Measurements from ENCODE around the gene FNDC3B. TPM values are rescaled to one million over a fixed set of nuclear protein-coding genes. Genes with fewer than 3 reads are reported as not detected.

The FNDC3B gene
- total RNA-seq, 1 experiment from 2014 or later: 34.4 TPM

DNA sequence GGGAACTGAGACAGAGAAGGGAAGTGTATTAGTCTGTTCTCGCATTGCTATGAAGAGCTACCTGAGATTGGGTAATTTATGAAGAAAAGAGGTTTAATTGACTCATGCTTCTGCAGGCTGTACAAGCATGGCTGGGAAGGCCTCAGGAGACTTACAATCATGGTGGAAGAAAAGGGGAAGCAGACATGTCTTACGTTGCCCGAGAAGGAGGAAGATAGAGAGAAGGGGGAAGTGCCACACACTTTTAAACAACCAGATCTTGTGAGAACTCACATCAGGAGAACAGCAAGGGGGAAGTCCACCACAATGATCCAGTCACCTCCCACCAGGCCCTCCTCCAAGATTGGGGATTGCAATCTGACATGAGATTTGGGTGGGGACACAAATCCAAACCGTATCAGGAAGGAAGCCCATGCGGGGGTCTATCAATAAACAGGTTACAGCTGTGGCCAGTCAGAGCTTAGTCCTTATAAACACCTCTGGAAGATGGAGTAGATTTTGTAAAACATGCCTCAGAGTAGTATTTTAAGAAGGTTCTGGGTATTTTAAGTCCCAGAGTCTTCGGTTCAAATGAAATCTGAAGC, 254.9 kb downstream of the FNDC3B start:
- in situ Hi-C loops (cut with HindIII; ENCODE audit: low pct_unique_long_range_greater_than_20kb, low sequenced_read_pairs): no loop called here
- no peak for DNase-seq (ENCODE audit: low read depth, low spot score)

- no peak for DNase-seq (ENCODE audit: low read depth, low spot score)
- in situ Hi-C loops (cut with HindIII; ENCODE audit: low pct_unique_long_range_greater_than_20kb, low sequenced_read_pairs): no loop called here
Observed at GRCh38 chr3:172296248-172296974, 257.0 kb downstream of the FNDC3B start.

- DNase-seq (ENCODE audit: low read depth, low spot score): no peak
- in situ Hi-C loops (cut with HindIII; ENCODE audit: low pct_unique_long_range_greater_than_20kb, low sequenced_read_pairs): no loop called here
Observed at GRCh38 chr3:172296975-172297332, 257.6 kb downstream of the FNDC3B start.

- in situ Hi-C loops (cut with HindIII; ENCODE audit: low pct_unique_long_range_greater_than_20kb, low sequenced_read_pairs): no loop called here
- DNase-seq (ENCODE audit: low read depth, low spot score): no peak
Observed at GRCh38 chr3:172298247-172298646, 258.9 kb downstream of the FNDC3B start.

GRCh38 chr3:172300187-172300586, 260.8 kb downstream of the FNDC3B start:
- DNase-seq (ENCODE audit: low read depth, low spot score): no peak
- in situ Hi-C loops (cut with HindIII; ENCODE audit: low pct_unique_long_range_greater_than_20kb, low sequenced_read_pairs): no loop called here

GRCh38 chr3:172300862-172301261, 261.5 kb downstream of the FNDC3B start:
- no peak for DNase-seq (ENCODE audit: low read depth, low spot score)
- in situ Hi-C loops (cut with HindIII; ENCODE audit: low pct_unique_long_range_greater_than_20kb, low sequenced_read_pairs): no loop called here

DNA sequence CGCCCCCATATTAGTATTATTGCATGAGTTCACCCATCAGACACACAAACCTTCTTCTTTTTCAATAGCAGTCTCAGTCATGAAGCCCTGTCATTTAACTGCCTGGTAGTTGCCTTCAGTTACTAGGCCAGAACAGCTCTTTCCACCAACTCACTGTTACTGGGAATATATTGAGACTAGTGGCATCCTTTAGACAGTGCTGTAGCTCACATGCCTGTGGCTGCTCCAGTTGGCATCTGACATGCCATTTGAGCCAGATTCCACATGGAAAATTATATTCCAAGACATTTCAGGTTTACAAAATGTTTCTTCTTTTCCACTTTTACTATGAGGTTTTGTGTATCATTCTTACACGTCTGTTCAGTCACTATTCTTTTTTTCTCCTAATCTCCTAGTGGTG, 262.8 kb downstream of the FNDC3B start:
- in situ Hi-C loops (cut with HindIII; ENCODE audit: low pct_unique_long_range_greater_than_20kb, low sequenced_read_pairs): no loop called here
- no peak for DNase-seq (ENCODE audit: low read depth, low spot score)

DNA sequence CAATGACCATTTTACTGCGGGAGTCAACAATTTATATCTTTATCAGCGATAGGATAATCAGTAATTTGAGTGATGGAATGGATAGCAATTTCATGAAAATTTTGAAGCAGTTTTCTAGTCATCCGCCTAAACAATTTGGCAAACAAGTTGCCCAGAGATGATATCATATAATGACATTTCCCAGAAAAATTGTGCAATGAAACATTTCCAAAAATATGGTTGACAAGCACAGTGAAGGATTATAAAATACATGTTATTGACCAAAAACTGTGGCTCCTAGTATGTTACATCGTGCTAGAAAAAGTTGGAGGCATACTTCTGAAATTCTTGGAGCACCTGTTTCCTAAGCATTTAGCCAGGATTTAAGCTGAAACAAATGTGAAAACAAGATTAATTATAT, 263.8 kb downstream of the FNDC3B start:
- in situ Hi-C loops (cut with HindIII; ENCODE audit: low pct_unique_long_range_greater_than_20kb, low sequenced_read_pairs): no loop called here
- DNase-seq (ENCODE audit: low read depth, low spot score): no peak

DNA sequence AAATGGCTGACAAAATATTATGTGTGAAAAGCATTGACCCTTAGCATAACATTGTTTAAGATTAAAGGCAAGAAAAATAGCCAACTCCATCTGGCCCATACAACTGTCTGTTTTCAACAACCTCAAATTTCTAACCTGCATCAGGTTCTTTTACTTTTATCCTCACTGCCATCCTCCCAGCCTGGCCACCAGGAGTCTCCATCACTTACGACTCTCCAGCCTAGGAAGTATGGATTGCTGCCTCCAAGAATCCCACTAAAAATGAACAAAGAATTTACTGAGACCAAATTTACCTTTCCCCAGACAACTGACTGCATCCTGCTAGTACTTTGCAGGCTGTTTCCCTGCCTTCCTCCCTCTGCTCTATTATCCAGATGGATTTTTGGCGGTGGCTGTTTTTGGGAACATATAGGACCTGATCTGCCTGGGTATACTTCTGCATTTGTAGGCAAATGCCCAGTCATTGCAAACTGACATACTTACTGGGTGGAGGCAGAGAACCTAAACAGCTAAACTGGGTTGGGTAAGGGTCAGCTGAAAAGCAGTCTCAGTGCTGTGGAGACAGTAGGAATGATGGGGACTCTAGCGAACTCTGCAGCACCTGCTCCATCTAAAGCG, 264.7 kb downstream of the FNDC3B start:
- in situ Hi-C loops (cut with HindIII; ENCODE audit: low pct_unique_long_range_greater_than_20kb, low sequenced_read_pairs): no loop called here
- DNase-seq (ENCODE audit: low read depth, low spot score): no peak

GRCh38 chr3:172305552-172305951, 266.2 kb downstream of the FNDC3B start:
- in situ Hi-C loops (cut with HindIII; ENCODE audit: low pct_unique_long_range_greater_than_20kb, low sequenced_read_pairs): no loop called here
- no peak for DNase-seq (ENCODE audit: low read depth, low spot score)

DNA sequence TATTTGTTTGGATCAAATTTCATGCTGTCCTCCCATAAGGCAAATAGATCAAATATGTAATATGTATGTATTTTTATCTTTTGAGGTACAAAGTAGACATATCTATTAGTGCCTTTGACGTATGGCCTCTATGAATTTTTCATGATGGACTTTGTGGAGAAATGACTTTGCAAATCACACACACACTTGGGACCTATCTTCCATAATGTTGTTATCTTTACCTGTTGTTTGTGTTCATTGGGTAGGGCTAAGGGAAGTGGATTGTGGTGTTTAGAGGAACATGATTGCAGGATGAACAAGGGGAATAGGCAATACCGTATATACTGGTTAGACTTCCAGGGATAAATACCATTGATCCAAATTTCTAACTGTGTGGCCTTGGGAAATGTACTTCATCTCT, 266.6 kb downstream of the FNDC3B start:
- in situ Hi-C loops (cut with HindIII; ENCODE audit: low pct_unique_long_range_greater_than_20kb, low sequenced_read_pairs): no loop called here
- DNase-seq (ENCODE audit: low read depth, low spot score): no peak

DNA sequence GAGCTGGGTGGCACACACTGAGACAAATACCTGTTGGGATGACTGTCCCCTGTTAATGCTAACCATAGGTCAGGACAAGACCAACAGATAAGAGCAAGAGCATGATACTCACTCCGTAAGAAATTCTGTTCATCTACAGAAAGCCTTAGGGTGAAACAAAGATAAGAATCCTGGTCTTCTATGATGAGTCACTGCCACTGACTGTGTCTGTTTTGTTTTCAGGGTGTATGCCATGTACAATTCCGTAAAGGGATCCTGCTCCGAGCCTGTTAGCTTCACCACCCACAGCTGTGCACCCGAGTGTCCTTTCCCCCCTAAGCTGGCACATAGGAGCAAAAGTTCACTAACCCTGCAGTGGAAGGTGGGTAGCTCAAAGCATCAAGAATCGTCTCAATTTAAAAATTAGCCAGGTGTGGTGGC, 267.8 kb downstream of the FNDC3B start:
- no peak for DNase-seq (ENCODE audit: low read depth, low spot score)
- in situ Hi-C loops (cut with HindIII; ENCODE audit: low pct_unique_long_range_greater_than_20kb, low sequenced_read_pairs): no loop called here

GRCh38 chr3:172309059-172309458, 269.7 kb downstream of the FNDC3B start:
- in situ Hi-C loops (cut with HindIII; ENCODE audit: low pct_unique_long_range_greater_than_20kb, low sequenced_read_pairs): no loop called here
- DNase-seq (ENCODE audit: low read depth, low spot score): no peak

DNA sequence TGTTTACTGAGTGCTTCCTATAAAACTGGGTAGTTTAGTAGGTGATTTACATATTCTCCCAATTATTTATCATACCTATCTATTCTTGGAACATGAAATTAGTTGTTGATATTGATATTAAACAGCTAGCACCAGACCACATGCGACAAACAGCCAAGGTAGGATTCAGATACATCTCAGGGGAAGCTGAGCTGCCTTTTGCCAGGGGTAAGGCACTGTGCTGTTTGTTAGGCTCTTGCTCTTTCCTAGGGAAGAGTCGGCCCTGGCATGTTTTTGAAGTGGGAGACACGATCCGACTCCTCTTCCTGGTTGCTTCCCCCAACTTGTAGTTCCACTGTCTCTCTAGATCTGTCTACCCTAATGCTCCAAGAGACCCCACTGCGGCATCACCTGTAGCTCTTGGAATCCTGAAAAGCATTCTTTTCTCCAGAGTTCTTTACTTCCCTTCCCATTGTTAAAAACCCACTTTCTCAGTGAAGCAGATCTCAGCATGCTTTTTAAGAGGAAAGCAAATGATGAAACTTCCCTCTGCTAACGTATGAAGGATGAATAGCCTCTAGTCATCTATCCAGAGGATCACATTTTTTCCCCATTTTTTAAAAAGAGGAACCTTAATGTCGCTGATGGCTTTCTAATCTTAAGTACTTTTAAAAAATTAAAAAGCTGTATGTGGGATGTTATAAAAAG, 270.5 kb downstream of the FNDC3B start:
- no peak for DNase-seq (ENCODE audit: low read depth, low spot score)
- in situ Hi-C loops (cut with HindIII; ENCODE audit: low pct_unique_long_range_greater_than_20kb, low sequenced_read_pairs): no loop called here

DNA sequence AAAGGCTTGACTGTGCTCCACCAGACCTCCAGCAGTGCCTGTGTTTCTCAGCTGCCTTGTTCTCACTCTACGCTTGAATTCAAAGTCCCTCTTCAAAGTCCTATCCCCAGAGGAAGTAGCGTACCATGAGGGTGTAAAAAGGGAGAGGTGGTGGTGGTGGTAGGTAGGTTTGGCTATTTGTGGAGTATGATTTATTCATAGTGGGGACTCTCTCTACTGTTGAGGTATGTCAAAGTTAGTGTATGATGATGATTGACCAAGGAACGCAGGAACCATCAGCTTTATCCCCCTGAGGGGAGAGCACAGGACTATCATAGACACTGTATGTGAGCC, 271.0 kb downstream of the FNDC3B start:
- in situ Hi-C loops (cut with HindIII; ENCODE audit: low pct_unique_long_range_greater_than_20kb, low sequenced_read_pairs): no loop called here
- no peak for DNase-seq (ENCODE audit: low read depth, low spot score)

DNA sequence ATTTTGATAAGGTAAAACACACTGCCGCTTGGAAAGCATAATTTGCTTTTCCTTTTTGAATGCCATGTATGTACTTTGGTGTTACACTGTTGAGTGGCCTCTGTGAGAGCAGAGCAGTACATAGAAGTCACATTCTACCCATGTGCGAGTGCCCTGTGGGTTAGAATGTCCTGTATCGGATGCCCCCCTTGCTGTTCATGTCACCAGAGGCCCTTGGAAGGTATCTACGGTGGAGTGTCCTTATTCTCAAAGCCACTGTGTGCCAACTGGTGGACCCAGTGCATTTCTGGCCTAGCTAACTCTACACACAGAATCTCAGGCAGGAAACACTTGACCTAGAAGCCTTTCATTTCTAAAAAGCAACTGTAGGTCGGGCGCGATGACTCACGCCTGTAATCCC, 271.8 kb downstream of the FNDC3B start:
- no peak for DNase-seq (ENCODE audit: low read depth, low spot score)
- in situ Hi-C loops (cut with HindIII; ENCODE audit: low pct_unique_long_range_greater_than_20kb, low sequenced_read_pairs): no loop called here

GRCh38 chr3:172312001-172312400, 272.6 kb downstream of the FNDC3B start:
- DNase-seq (ENCODE audit: low read depth, low spot score): no peak
- in situ Hi-C loops (cut with HindIII; ENCODE audit: low pct_unique_long_range_greater_than_20kb, low sequenced_read_pairs): no loop called here

DNA sequence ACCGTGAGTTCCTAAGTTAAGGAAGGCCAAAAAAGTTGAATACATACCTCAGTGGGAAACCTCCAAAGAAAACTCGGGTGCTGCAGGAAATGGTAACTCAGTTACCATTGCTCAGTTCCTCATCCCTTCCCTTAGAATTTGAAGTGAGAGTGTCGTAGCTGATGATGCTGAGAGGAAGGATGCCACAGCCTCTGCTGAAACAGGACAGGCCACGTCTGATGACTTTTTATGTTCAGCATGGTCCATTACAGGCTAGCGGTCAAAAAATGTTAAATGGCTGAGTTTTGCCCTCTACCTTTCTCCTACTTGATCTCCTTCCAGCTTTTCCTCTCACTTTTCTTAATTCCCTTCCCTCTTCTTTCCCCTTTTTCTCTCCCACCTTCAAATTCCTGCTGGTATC, 273.3 kb downstream of the FNDC3B start:
- in situ Hi-C loops (cut with HindIII; ENCODE audit: low pct_unique_long_range_greater_than_20kb, low sequenced_read_pairs): no loop called here
- no peak for DNase-seq (ENCODE audit: low read depth, low spot score)

GRCh38 chr3:172313671-172314070, 274.3 kb downstream of the FNDC3B start:
- in situ Hi-C loops (cut with HindIII; ENCODE audit: low pct_unique_long_range_greater_than_20kb, low sequenced_read_pairs): no loop called here
- DNase-seq (ENCODE audit: low read depth, low spot score): no peak

All from SK-MEL-5 (cell line).